DND-41 (cell line): Measurements from ENCODE around the gene RASGEF1C.

Experiments
- ATAC-seq: fragments of 200-7000 bp; cut with Tn5 transposase; 3 replicates; pipeline ENCODE4 v1.9.1; 2021; ENCODE audit warnings: low read depth; ENCODE audit not compliant: insufficient read depth
- DNase-seq: peaks from one replicate; pipeline ENCODE4 v3.0.0-alpha.2; 2020
- H2AFZ ChIP-seq: 2 replicates; pipeline ENCODE4 v1.6.0; 2012; ENCODE audit warnings: low read depth, low read length
- H3K27ac ChIP-seq: 2 replicates; pipeline ENCODE4 v1.5.1; 2012; ENCODE audit warnings: low read length, inconsistent platforms
- H3K27me3 ChIP-seq: fragments of 200-600 bp; sonication (generic); 2 replicates; pipeline ENCODE4 v1.6.0; 2012; ENCODE audit warnings: low read length, mild to moderate bottlenecking, inconsistent platforms; ENCODE audit not compliant: insufficient read depth, poor library complexity
- H3K36me3 ChIP-seq: 2 replicates; pipeline ENCODE4 v1.5.1; 2012; ENCODE audit warnings: low read length, inconsistent platforms; ENCODE audit not compliant: insufficient read depth
- H3K4me1 ChIP-seq: 2 replicates; pipeline ENCODE4 v1.5.1; 2012; ENCODE audit warnings: mild to moderate bottlenecking, low read length; ENCODE audit not compliant: insufficient read depth
- H3K4me2 ChIP-seq: 2 replicates; pipeline ENCODE4 v1.6.0; 2012; ENCODE audit warnings: mild to moderate bottlenecking, moderate library complexity, low read length, inconsistent platforms; ENCODE audit not compliant: insufficient read depth
- H3K4me3 ChIP-seq, 2 experiments: fragments of 200-600 bp in 1 of 2; shearing (Covaris generic) in 1 of 2; 2 replicates each; pipeline ENCODE4 v1.5.1; 2012 to 2016; ENCODE audit warnings: inconsistent platforms in 2 of 2, low read length in 2 of 2, mild to moderate bottlenecking in 2 of 2, low read depth in 1 of 2, moderate library complexity in 1 of 2
- H3K79me2 ChIP-seq: 2 replicates; pipeline ENCODE4 v1.6.0; 2012; ENCODE audit warnings: low read length, inconsistent platforms; ENCODE audit not compliant: insufficient read depth
- H3K9ac ChIP-seq: 2 replicates; pipeline ENCODE4 v1.6.0; 2012; ENCODE audit warnings: low read depth, mild to moderate bottlenecking, inconsistent platforms, low read length, moderate library complexity
- H3K9me3 ChIP-seq: 2 replicates; pipeline ENCODE4 v1.5.1; 2012; ENCODE audit warnings: low read length, moderate library complexity, mild to moderate bottlenecking, inconsistent platforms; ENCODE audit not compliant: insufficient read depth, severe bottlenecking
- H4K20me1 ChIP-seq: 2 replicates; pipeline ENCODE4 v1.6.0; 2012; ENCODE audit warnings: low read length; ENCODE audit not compliant: insufficient read depth
- CTCF ChIP-seq: IDR thresholded peaks from 2 replicates; pipeline ENCODE4 v1.5.1; 2012; ENCODE audit warnings: borderline replicate concordance, low read length, moderate library complexity, mild to moderate bottlenecking; ENCODE audit not compliant: poor library complexity, severe bottlenecking; ENCODE audit errors: extremely low read depth
- EZH2 ChIP-seq: IDR thresholded peaks from 3 replicates; pipeline ENCODE4 v1.6.1; 2012; ENCODE audit warnings: borderline replicate concordance, low read depth, mild to moderate bottlenecking, moderate library complexity, low read length, inconsistent platforms; ENCODE audit not compliant: severe bottlenecking

RASGEF1C gene

GRCh38 chr5:180117000-180117725 lies 91.8 kb downstream of the RASGEF1C start:
- Histone ChIP-seq H3K4me3 (no peak overlapping the region), H4K20me1 (no peaks in the 10 kb centered on the region), H3K79me2 (no peaks in the 10 kb centered on the region), H3K27ac (no peak overlapping the region), H2AFZ (no peak overlapping the region), H3K4me1 (no peaks in the 10 kb centered on the region), H3K27me3 (no peaks in the 10 kb centered on the region), H3K36me3 (no peaks in the 10 kb centered on the region), H3K4me2 (no peak overlapping the region), H3K9me3 (no peaks in the 10 kb centered on the region), H3K9ac (no peak overlapping the region)
- TF ChIP-seq CTCF (no peak), EZH2 (no peak)
- ATAC-seq (no peak), DNase-seq (no peak)

DNA sequence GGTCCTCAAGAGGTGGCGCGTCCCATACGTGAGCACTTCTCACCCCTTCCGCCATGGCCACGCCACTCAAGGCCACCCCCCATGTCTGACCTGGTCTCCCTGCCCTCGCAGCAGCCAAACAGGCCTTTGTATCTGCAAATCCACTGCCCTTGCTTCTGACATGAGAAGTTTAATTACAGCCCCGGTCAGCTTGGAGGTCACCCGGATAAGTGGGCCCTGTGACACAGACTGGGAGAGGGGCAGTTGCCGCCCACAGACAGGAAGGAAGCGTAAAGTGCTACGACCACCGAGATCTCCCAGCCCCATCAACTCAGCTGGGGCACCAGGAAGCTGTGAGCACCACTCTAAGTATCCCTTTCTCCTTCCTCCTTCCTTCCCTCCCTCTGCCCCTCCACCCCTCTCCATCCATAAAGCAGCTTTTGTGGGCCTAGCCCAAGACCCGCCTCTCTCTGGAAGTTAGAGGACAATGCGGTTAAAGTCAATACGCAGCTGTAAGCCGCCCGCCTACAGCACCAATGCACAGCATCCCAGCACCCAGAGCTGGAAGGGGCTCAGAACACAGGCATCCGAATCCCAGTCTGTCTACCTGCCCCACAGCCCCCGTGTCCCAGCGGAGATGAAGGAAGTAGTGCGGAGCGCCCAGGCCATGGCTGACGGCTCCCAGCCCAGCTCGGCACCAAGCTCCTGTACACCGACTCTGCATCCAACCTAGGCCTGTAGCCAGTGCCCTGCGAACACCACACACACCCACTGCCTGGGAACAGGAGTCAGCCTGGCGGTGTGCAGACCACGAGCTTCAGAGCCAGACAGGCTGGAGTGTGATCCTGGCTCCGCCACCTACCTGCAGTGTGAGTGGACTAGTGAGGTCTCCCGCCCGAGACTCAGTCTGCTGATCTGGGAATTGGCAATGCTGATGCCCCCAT lies 92.7 kb downstream of the RASGEF1C start:
- no peak overlapping the region for H3K4me3 ChIP-seq
- no peaks in the 10 kb centered on the region for H4K20me1 ChIP-seq
- no peak overlapping the region for H3K4me2 ChIP-seq
- no peaks in the 10 kb centered on the region for H3K79me2 ChIP-seq
- DNase-seq (no peak), ATAC-seq (no peak)
- no peaks in the 10 kb centered on the region for H3K9me3 ChIP-seq
- TF ChIP-seq EZH2 = no peak
- no peak for TF ChIP-seq CTCF
- H3K4me1 ChIP-seq = no peaks in the 10 kb centered on the region
- no peak overlapping the region for H2AFZ ChIP-seq
- H3K27ac ChIP-seq = no peak overlapping the region
- no peak overlapping the region for H3K9ac ChIP-seq
- no peaks in the 10 kb centered on the region for H3K27me3 ChIP-seq
- no peaks in the 10 kb centered on the region for H3K36me3 ChIP-seq

- H4K20me1 ChIP-seq = no peaks in the 10 kb centered on the region
- H3K4me2 ChIP-seq = no peak overlapping the region
- H3K9ac ChIP-seq = no peak overlapping the region
- H3K27ac ChIP-seq = no peak overlapping the region
- H3K79me2 ChIP-seq = no peaks in the 10 kb centered on the region
- no peaks in the 10 kb centered on the region for H3K9me3 ChIP-seq
- no peak overlapping the region for H3K4me3 ChIP-seq
- H3K27me3 ChIP-seq = no peaks in the 10 kb centered on the region
- TF ChIP-seq EZH2 = no peak
- no peak for TF ChIP-seq CTCF
- ATAC-seq = no peak
- no peak for DNase-seq
- H3K36me3 ChIP-seq = no peaks in the 10 kb centered on the region
- no peak overlapping the region for H2AFZ ChIP-seq
- H3K4me1 ChIP-seq = no peaks in the 10 kb centered on the region
Observed at GRCh38 chr5:180115326-180116076, 93.5 kb downstream of the RASGEF1C start.
